ENCODE measurements around the gene MYOCD.

- TF ChIP-seq POLR2A (IDR thresholded peaks at IDR 0.05; ENCODE audit: low read length) (no peak), CTCF (IDR thresholded peaks at IDR 0.05) (no peak), USF2 (IDR thresholded peaks at IDR 0.05) (no peak), SMC3 (IDR thresholded peaks at IDR 0.05) (no peak), ESRRA (IDR thresholded peaks at IDR 0.05; ENCODE audit: borderline replicate concordance, low read length) (no peak), PHF8 (IDR thresholded peaks at IDR 0.05; ENCODE audit: borderline replicate concordance, low read depth) (no peak), JUNB (IDR thresholded peaks at IDR 0.05) (no peak)
Observed at GRCh38 chr17:12727076-12727760, 61.5 kb downstream of the MYOCD start.

Data from A549 (cell line).